GM23338 (cell line): Measurements from ENCODE around the gene ESPNL. TPM values are rescaled to one million over a fixed set of nuclear protein-coding genes. Genes with fewer than 3 reads are reported as not detected.

Source experiments
- ATAC-seq: fragments of 200-7000 bp; cut with Tn5 transposase; 3 replicates; pipeline ENCODE4 v1.9.1; 2020
- DNase-seq: peaks from one replicate; pipeline ENCODE4 v3.0.0-alpha.2; 2015; ENCODE audit warnings: low spot score
- H2AFZ ChIP-seq: fragments of 200-600 bp; sonication (generic); 2 replicates; pipeline ENCODE4 v1.8.0; 2016; ENCODE audit warnings: antibody characterized with exemption, mild to moderate bottlenecking, moderate library complexity
- H3F3A ChIP-seq: fragments of 200-600 bp; sonication (generic); replicated peaks from 2 replicates; pipeline ENCODE4 v1.8.0; 2017; ENCODE audit warnings: antibody characterized with exemption, mixed run types, low read depth
- H3K27ac ChIP-seq: fragments of 200-600 bp; sonication (generic); 2 replicates; pipeline ENCODE4 v1.6.1; 2016; ENCODE audit warnings: low read depth
- H3K27me3 ChIP-seq: fragments of 200-600 bp; sonication (generic); 2 replicates; pipeline ENCODE4 v1.8.0; 2016; ENCODE audit warnings: mild to moderate bottlenecking, mixed run types, moderate library complexity; ENCODE audit not compliant: insufficient read depth
- H3K36me3 ChIP-seq: fragments of 200-600 bp; sonication (generic); 2 replicates; pipeline ENCODE4 v1.8.0; 2016; ENCODE audit warnings: mild to moderate bottlenecking; ENCODE audit not compliant: insufficient read depth
- H3K4me1 ChIP-seq: fragments of 200-600 bp; sonication (generic); 2 replicates; pipeline ENCODE4 v1.8.0; 2016; ENCODE audit warnings: mild to moderate bottlenecking, moderate library complexity; ENCODE audit not compliant: insufficient read depth
- H3K4me2 ChIP-seq: fragments of 200-600 bp; sonication (generic); 2 replicates; pipeline ENCODE4 v1.7.1; 2017; ENCODE audit warnings: mixed run types
- H3K4me3 ChIP-seq: fragments of 200-600 bp; sonication (generic); 2 replicates; pipeline ENCODE4 v1.6.1; 2016; ENCODE audit warnings: mixed run types
- H3K79me2 ChIP-seq: fragments of 200-600 bp; sonication (generic); replicated peaks from 2 replicates; pipeline ENCODE4 v1.8.0; 2017; ENCODE audit warnings: mild to moderate bottlenecking; ENCODE audit not compliant: insufficient read depth
- H3K9me2 ChIP-seq: fragments of 200-600 bp; sonication (generic); 2 replicates; pipeline ENCODE4 v1.8.0; 2017; ENCODE audit not compliant: insufficient read depth
- H4K20me1 ChIP-seq: fragments of 200-600 bp; sonication (generic); replicated peaks from 2 replicates; pipeline ENCODE4 v1.8.0; 2017; ENCODE audit warnings: mild to moderate bottlenecking; ENCODE audit not compliant: insufficient read depth
- H3K27ac Mint-ChIP-seq: 2 replicates; pipeline ENCODE4 v1.8.0; 2020; ENCODE audit warnings: inconsistent platforms, mild to moderate bottlenecking, moderate library complexity, mixed read lengths
- H3K27me3 Mint-ChIP-seq: 3 replicates; pipeline ENCODE4 v1.8.0; 2022; ENCODE audit warnings: low read depth, mild to moderate bottlenecking, moderate library complexity, mixed read lengths, inconsistent platforms; ENCODE audit not compliant: insufficient read depth, poor library complexity
- H3K36me3 Mint-ChIP-seq: 3 replicates; pipeline ENCODE4 v1.8.0; 2021; ENCODE audit warnings: low read depth, mild to moderate bottlenecking, inconsistent platforms, moderate library complexity, mixed read lengths
- H3K4me1 Mint-ChIP-seq: 3 replicates; pipeline ENCODE4 v1.8.0; 2020; ENCODE audit warnings: mild to moderate bottlenecking, inconsistent platforms, mixed read lengths
- H3K4me3 Mint-ChIP-seq: 3 replicates; pipeline ENCODE4 v1.8.0; 2021; ENCODE audit warnings: moderate library complexity, mild to moderate bottlenecking, inconsistent platforms, mixed read lengths
- H3K9me3 Mint-ChIP-seq: 3 replicates; pipeline ENCODE4 v1.8.0; 2020; ENCODE audit warnings: moderate library complexity, mild to moderate bottlenecking, inconsistent platforms, mixed read lengths
- CREB1 ChIP-seq: fragments of 250-450 bp; sonication (Bioruptor Pico); IDR thresholded peaks from 2 replicates; pipeline ENCODE4 v1.5.0; 2020; ENCODE audit warnings: low read depth, mild to moderate bottlenecking, moderate library complexity
- NANOG ChIP-seq: IDR thresholded peaks from 2 replicates; pipeline ENCODE4 v1.6.1; 2016; ENCODE audit warnings: antibody characterized with exemption, borderline replicate concordance
- ZNF114 ChIP-seq: fragments of 250-450 bp; sonication (Bioruptor Pico); IDR thresholded peaks from 2 replicates; pipeline ENCODE4 v1.5.0; 2020; ENCODE audit warnings: mild to moderate bottlenecking, moderate library complexity
- ZNF331 ChIP-seq: fragments of 250-450 bp; sonication (Bioruptor Pico); IDR thresholded peaks from 2 replicates; pipeline ENCODE4 v1.5.0; 2020; ENCODE audit warnings: low read depth, mild to moderate bottlenecking, moderate library complexity
- polyA plus RNA-seq: library from polyadenylated mRNA; unstranded; fragments of >200 nt; fragmentation: Nextera tagmentation; extraction: Ambion mirVana; gene quantifications from 2 replicates; pipeline ENCODE4 v1.2.1, GENCODE V29; 2016
- total RNA-seq: library from RNA; depleted of rRNA; stranded (reverse); fragments of >200 nt; shearing (Covaris generic); gene quantifications from 2 replicates; pipeline ENCODE4 v1.2.3, GENCODE V29; 2014
- TF ChIP-seq, protein P1 (sequence below): IDR thresholded peaks from one replicate; pipeline ENCODE4 v1.6.1; 2018; ENCODE audit warnings: antibody characterized with exemption; ENCODE audit not compliant: unreplicated experiment
- TF ChIP-seq, protein P2 (sequence below): IDR thresholded peaks from 2 replicates; pipeline ENCODE4 v1.6.1; 2016; ENCODE audit warnings: antibody characterized with exemption

Gene ESPNL
- total and polyA plus RNA-seq, 2 experiments from 2014 or later = 0.44 to 3.1 TPM

DNA sequence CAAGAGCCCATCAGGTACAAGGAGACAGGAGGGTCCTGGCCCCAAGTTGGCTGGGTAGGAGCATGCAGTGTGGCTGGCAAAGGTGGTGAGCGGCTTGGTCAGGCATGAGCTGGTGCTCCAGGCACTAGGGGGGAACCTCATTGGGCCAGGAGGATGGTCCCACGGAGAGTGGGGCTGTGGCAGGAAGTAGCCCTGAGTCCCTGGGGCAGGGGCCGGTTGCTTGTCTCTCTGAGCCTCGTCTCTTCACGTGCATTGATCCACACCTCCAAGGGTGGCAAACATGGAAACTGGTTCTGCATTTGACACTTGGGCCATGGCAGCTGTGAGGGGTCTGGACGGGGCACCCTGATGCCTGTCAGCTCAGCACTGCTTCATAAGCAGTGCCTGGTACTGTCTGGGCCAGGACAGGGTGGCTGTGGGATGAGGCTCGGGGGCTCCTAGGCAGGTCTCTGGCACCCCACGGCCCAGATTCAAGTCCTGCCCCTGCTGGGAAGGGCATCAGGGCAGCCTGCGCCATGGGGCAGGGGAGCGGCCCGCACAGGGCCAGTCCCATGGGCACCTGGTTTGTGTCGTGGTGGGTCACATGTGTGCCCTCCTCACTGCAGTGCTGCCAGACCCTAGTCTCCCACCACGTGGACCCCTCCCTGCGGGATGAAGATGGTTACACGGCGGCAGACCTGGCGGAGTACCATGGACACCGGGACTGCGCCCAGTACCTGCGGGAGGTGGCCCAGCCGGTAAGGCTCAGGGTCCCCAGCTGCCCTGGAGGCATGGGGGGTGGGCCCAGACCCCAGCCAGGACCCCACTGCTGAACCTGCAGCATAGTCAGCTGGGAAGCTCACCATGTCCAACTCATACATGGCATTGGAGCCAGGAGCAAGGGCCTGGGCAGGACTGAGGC lies 16.4 kb downstream of the ESPNL start (continued):
- TF ChIP-seq, protein P1, sequence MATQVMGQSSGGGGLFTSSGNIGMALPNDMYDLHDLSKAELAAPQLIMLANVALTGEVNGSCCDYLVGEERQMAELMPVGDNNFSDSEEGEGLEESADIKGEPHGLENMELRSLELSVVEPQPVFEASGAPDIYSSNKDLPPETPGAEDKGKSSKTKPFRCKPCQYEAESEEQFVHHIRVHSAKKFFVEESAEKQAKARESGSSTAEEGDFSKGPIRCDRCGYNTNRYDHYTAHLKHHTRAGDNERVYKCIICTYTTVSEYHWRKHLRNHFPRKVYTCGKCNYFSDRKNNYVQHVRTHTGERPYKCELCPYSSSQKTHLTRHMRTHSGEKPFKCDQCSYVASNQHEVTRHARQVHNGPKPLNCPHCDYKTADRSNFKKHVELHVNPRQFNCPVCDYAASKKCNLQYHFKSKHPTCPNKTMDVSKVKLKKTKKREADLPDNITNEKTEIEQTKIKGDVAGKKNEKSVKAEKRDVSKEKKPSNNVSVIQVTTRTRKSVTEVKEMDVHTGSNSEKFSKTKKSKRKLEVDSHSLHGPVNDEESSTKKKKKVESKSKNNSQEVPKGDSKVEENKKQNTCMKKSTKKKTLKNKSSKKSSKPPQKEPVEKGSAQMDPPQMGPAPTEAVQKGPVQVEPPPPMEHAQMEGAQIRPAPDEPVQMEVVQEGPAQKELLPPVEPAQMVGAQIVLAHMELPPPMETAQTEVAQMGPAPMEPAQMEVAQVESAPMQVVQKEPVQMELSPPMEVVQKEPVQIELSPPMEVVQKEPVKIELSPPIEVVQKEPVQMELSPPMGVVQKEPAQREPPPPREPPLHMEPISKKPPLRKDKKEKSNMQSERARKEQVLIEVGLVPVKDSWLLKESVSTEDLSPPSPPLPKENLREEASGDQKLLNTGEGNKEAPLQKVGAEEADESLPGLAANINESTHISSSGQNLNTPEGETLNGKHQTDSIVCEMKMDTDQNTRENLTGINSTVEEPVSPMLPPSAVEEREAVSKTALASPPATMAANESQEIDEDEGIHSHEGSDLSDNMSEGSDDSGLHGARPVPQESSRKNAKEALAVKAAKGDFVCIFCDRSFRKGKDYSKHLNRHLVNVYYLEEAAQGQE = no peak
- TF ChIP-seq ZNF331 (CRISPR knock-in tag) = no peak

DNA sequence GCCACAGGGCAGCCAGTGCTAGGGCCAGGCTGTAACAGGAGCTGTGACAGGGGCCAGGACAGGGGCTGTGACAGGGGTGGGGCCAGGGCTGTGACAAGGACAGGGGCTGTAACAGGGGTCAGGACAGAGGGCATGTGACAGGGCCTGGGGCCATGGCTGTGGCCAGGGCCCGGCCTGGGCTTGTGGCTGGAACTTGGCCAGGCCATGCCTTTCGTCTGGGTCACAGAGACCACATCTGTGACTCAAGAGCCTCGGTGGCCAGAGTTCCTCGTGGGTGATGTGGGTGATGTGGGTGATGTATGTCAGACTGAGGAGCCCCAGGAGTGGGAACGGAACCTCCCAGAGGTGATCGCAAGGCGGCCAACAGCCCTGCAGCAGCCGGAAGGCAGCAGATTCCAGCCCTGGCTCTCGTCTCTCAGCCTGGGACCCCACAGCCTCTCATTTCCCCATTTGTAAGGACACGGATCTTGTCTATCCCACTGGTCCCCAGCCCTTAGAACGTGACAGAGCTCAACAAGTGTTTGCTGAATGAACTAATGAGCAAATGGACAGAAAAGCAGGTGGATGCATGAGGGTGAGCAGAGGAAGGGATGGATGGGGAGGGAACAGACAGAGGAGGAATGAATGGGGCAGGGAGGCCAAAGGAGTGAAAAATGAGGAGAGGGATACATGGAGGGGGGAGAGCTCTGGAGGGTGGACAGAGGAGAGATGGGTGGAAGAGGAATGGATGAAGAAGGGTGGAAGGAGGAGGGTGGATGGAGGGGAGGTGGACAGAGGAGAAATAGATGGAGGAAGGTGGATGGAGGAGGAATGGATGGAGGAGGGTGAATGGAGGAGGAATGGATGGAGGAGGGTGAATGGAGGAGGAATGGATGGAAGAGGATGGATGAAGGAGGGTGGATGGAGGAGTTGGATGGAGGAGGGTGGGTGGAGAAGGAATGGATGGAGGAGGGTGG lies 17.3 kb downstream of the ESPNL start:
- Histone ChIP-seq H3K9me2 (no peaks in the 10 kb centered on the region), H3K36me3 (no peaks in the 10 kb centered on the region), H3K4me1 (no peaks in the 10 kb centered on the region), H4K20me1 (no peaks in the 10 kb centered on the region), H2AFZ (no peak overlapping the region), H3K4me2 (no peak overlapping the region), H3K4me3 (no peak overlapping the region), H3K27ac (no peak overlapping the region), H3F3A (no peaks in the 10 kb centered on the region), H3K27me3 (no peaks in the 10 kb centered on the region), H3K79me2 (no peaks in the 10 kb centered on the region)
- Mint-ChIP-seq H3K4me3 (no peak overlapping the region), H3K36me3 (no peaks in the 10 kb centered on the region), H3K27ac (no peak overlapping the region), H3K4me1 (peaks cover 4% of the 10 kb centered on the region; the same call in 1 of the 3 replicates), H3K27me3 (peaks cover 10% of the 10 kb centered on the region), H3K9me3 (peaks cover 13% of the 10 kb centered on the region; the same call in 2 of the 3 replicates)
- no peak for DNase-seq
- ATAC-seq = no peak
- TF ChIP-seq ZNF114 (no peak), CREB1 (CRISPR knock-in tag) (no peak), NANOG (no peak)
- TF ChIP-seq, protein P2, sequence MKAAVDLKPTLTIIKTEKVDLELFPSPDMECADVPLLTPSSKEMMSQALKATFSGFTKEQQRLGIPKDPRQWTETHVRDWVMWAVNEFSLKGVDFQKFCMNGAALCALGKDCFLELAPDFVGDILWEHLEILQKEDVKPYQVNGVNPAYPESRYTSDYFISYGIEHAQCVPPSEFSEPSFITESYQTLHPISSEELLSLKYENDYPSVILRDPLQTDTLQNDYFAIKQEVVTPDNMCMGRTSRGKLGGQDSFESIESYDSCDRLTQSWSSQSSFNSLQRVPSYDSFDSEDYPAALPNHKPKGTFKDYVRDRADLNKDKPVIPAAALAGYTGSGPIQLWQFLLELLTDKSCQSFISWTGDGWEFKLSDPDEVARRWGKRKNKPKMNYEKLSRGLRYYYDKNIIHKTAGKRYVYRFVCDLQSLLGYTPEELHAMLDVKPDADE = no peak
- TF ChIP-seq, protein P1 = no peak
